Fibroblast of upper back skin (primary cell): ENCODE measurements around the gene EP400.
"Not testable (repeated sequence)": the region's sequence is repeated elsewhere in the genome, so short reads cannot be mapped to it uniquely, and the experiment has no call there.

Experiments used
- DNase-seq: peaks from one replicate; pipeline ENCODE4 v3.0.0-alpha.2; 2013

The EP400 gene

GRCh38 chr12:132102297-132102696 is 152.6 kb downstream of the EP400 start:
- DNase-seq = no peak

- not testable (repeated sequence) for DNase-seq
Observed at GRCh38 chr12:132103072-132103471, 153.3 kb downstream of the EP400 start.

DNA sequence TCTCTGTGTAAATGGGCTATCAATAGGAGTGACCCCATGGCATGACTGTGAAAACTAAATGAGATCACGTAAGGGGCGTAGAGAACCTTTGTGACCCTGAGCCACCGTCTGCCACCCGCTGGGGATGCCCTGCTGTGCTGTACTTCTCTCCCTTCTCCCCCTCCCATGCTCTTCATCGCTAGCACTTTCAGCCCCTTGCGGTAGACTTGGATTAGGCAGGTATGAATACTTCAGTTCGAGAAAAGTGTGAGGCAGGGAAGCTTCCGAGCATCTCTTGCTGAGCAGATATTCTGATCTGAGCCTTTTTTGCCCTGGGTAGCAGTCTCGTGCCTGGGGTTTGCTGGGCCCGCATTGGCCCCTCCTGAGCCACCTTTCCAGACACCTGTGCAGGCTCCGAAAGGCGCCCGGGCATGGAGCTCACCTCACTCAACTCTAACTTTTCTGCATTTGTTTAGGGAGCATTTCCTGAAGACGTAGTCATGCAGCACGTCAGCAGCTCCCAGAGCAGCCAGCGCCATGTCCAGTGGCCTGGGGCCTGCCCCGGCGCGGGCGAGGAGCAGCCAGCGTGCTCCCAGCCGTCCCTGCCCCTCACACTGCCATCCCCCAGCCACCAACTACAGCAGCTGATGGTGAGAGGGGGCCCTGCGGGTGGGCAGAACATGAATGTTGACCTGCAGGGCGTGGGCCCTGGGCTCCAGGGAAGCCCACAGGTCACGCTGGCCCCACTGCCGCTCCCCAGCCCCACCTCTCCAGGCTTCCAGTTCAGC is 154.0 kb downstream of the EP400 start:
- DNase-seq = no peak

DNA sequence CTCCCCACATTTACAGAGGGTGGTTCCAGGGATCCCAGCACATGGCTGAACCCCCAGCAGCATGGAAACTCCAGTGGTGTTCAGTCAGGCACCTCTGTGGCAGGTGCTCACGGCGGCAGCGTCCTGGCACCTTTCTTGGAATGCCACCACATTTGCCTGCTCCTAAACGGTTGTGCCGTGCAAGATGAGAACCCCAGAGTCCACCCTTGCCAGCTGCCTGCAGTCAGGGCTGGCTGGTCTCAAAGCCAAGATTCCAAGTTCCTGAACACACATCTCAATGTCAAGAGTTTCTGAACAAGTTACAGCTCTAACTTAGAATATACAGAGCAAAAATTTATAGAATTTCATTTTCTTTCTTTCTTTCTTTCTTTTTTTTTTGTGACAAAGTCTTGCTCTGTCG is 155.7 kb downstream of the EP400 start:
- DNase-seq = no peak

DNA sequence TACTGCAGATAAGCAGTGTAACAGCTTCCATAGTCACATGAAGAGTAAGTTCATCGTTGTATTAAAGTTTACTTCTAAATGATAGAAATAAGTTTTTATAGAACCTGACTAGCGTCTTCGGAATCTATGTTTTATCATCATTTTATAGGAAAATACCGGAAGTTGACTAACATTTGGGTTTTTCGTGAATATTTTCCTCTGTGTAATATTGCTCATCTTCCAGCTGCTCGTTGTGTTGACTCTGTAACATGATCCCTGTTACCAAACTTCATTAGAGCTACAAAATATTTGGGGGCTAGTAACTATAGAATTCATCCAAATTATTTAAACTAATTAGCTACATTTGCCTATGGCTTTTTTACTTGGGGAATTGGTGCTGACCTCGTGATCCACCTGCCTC is 157.2 kb downstream of the EP400 start:
- no peak for DNase-seq

DNA sequence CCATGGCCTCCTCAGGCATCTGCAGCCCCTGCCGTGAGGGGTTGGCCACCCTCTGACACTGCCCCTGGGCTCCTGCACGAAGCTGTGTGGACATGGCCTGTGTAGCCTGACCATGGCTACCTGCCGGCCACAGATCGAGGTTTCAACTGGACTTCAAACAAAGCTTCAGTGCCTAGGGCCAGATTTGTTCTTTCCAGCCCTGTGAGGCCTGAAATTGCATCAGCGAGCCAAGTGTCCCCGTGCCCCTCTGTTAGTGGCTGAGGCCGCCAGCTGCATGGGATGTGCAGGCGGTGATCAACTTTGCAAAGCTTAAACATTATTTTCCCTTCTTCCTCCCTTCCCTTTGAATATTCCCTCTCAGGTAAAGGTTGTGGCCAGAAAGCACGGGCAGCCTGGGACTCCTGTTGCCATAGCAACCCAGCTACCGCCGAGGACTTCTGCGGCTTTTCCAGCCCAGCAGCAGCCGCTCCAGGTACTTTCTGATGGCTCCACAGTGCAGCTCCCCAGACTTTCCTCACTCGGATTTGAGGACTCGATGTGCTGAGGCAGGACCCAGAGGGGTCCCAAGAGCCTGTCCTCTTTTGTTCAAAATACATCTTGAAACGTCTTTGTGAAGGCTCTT is 158.6 kb downstream of the EP400 start:
- DNase-seq = no peak

DNA sequence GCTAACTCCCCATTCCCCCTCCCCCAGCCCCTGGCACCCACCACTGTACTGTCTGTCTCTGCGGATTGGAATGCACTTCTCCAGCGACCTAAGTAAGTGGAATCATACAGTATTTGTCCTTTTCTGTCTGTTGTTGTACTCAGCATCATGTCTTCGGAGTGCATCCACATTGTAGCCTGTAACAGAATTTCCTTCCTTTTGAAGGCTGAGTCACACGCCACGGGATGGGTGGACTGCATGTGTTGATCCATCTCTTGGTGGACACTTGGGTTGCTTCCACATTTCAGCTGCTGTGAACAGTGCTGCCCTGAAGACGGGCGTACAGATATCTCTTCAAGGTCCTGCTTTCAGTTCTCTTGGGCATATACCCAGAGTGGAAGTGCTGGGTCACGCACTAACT is 160.0 kb downstream of the EP400 start:
- no peak for DNase-seq

DNA sequence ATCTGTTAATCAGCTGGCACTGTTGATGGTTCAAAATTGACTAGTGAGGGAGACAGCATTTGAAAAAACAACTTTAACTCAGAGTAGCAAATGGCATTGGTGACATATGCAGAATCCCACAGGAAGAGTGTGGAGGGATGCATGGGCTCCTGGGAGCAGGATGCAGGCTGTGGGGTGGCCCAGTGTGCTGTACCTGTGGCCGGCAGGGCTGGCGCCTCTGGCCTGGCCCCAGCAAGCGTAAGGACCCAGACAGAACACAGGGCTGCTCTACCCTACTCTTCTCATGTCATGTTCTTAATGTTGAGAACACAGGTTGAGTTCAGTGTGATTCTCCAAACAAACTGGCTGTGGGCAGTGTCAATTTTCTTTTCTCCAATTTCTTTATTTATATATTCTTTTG is 160.9 kb downstream of the EP400 start:
- no peak for DNase-seq

GRCh38 chr12:132111654-132112304 is 162.0 kb downstream of the EP400 start:
- DNase-seq = no peak

GRCh38 chr12:132114667-132115066 is 164.9 kb downstream of the EP400 start:
- DNase-seq = no peak

DNA sequence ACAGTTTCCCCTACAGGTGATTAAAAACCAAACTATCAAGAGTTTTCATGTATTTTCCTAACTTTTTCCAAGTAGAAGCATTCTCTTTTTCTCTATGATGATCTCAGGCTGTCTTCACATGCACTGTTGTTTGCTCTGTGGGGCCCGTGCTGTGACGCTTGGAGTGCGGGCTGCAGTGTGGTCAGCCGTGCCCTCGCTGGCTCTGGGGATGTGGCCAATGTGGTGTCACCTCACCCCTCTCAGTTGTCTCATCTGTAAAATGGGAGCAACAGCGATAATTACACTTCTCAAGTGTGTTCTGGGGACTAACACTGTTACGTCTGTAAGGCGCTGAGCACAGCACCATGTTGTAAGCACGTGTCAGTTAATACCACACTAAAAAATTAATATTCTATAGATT is 165.8 kb downstream of the EP400 start:
- no peak for DNase-seq

DNA sequence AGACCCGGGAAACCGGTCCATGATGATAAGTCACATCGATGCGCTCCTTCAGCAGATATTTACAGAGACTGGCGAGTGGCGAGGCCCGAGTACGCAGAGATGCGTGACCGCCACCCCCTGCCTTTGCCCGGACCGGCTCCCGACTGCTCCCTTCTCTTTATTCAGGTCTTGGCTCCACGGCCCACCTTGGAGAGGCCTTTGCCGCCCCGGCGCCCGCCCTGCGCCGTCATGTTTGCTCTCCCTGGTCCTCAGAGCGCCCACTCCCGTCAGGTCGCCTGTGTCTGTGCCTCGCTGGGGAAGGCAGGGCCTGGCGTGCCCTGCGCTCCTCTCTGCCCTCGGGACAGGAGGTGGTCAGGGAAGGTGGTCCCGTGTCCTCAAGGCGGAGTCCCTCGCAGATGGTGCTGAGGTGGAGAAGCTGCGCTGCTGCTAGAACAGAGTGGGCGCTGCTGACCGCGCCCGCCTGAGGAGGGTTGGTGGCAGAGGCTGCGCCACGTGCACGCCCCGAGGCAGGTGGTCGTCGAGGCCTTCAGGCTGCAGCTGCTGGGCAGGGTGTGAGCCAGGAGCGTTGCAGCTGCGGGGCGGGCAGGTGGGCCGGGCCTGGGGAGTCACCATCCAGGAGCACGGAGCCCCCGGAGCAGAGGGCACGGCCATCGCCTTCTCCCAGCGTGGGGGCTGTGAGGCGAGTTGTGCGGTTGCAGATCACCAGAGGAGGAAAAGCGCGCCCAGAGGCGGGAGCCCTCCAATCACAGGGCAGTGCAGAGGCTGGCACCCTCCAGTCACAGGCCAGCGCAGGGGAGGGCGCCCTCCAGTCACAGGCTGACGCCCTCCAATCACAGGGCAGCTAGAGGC is 167.2 kb downstream of the EP400 start:
- DNase-seq = no peak

- no peak for DNase-seq
Observed at GRCh38 chr12:132117558-132117875, 167.8 kb downstream of the EP400 start.

- no peak for DNase-seq
Observed at GRCh38 chr12:132118876-132119275, 169.1 kb downstream of the EP400 start.

GRCh38 chr12:132121283-132121682 is 171.5 kb downstream of the EP400 start:
- no peak for DNase-seq

DNA sequence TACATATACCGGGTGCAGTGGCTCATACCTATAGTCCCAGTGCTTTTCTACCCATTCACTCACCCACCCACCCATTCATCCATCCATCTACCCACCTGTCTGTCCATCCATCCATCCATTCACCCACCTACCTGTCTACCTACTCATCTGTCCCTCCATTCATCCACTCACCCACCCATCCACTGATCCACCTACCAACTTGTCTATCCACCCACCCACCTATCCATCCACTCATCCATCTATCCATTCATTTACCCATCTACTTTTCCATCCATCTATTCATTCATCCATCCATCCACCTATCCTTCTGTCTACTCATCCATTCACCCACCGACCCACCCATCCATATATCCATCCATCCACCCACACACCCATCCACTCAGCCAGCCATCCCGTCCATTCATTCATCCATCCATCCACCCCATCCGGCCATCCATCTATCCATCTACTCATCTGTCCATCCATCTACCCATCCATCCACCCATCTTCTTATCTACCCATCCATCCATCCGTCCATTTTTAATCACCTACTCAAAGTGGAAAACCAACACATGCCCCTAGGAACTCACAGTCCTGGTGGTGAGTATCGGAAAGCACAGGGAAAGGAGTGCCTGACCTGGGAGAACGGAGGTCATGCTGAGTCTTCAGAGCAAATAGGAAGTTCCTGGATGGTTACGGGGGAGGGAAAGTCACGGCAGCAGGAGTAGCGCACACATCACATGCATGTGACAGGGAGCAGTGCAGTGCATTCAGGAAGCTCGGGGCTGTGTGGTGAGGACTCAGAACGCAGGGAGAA is 174.4 kb downstream of the EP400 start:
- no peak for DNase-seq

GRCh38 chr12:132124766-132125425 is 175.2 kb downstream of the EP400 start:
- no peak for DNase-seq

DNA sequence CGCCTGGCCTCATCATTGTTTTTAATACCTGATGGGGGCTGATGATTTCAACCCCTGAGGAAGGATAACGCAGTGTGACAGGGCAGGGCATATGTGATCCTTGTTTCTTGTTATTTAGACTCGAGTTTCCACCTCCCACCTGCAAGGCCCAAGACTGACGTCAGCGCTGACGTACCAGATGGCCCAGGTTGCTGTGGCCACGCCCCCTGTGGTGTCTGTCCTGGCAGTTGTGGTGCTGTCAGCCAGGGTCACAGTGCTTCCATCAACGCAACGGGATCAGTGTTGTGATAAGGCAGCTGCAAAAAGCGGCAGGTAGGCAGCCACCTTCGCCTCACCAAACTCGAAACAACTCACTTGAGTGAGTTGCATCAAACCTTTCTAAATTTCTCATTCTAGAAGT is 176.0 kb downstream of the EP400 start:
- no peak for DNase-seq

DNA sequence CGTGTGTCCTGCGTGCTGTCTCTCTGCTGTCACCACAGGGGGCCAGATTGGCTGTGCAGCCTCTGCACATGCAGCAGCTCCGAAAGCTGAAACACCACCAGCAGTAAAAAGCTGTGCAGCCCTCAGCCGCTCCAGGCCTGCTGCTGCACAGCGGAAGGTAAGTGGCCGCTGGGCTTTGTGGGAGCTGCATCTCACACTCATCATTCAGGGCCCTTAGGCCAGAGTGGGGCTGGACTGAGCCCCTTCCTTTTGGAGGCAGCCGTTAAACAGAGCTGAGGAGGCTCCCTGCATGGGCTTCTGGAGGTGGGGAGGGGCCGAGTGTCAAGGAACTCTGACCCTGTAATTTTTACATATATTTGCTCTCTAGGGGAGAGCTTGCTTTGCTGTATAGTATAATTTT is 177.3 kb downstream of the EP400 start:
- DNase-seq = no peak

GRCh38 chr12:132129007-132129406 is 179.3 kb downstream of the EP400 start:
- DNase-seq = no peak

DNA sequence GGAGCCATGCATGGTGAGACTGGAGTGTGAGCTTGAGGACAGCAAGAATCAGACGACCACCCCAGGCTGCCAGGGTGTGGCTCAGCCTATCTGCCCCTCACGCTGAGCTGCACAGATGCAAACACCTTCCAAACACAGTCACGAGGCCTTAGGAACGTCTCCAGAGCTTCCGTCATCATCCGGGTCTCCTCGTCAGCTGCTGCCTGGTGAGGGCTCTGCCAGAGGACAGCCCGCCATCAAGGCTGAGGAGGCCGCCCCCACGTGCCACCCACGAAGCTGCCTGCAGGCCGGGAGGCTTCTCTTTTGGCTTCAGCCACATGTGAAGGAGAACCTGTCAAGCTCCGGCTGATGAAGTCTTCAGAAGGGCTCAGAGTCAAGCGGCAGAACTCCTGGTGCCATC is 180.9 kb downstream of the EP400 start:
- no peak for DNase-seq
